ENCODE data around the gene NRP2. TPM values are rescaled to one million over a fixed set of nuclear protein-coding genes. Genes with fewer than 3 reads are reported as not detected.

The NRP2 gene
- total and polyA plus RNA-seq, 4 donors, result 3.8 to 17.7 (median 12.2) TPM

DNA sequence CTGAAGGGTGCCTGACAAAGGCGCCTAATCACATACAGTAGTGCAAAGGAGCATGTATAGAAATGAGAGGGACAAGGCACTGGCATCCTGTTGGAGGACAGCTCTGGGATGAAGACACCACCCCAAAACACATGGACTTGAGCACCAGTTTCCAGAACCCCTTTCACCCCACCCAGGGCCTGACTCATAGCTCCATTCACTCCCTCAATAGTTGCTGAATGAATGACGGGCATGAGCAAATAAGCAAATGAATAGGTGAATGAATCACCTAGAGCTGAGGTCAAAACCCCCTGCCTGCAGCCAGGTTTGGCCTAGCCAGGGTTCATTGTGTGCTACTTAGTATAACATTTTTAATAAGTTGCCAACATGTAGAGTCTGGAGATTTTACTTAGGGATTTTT is 66.3 kb downstream of the NRP2 start:
- Histone ChIP-seq H3K27me3 (ENCODE audit: control insufficient read depth in 4 of 4, insufficient read depth in 4 of 4, low read length in 3 of 4) (no peaks in the 10 kb centered on the region), H3K36me3 (ENCODE audit: control insufficient read depth in 4 of 4, insufficient read depth in 3 of 4, low read depth in 1 of 4, low read length in 3 of 4) (no peaks in the 10 kb centered on the region), H3K27ac (ENCODE audit: low read depth in 1 of 2, low read length in 2 of 2) (no peak overlapping the region), H3K4me3 (ENCODE audit: low read depth in 1 of 3, low read length in 3 of 3) (no peak overlapping the region), H3K4me1 (ENCODE audit: control insufficient read depth in 4 of 4, insufficient read depth in 4 of 4, low read length in 3 of 4) (peaks cover 8 to 17% (median 10%) of the 10 kb centered on the region in 4 donors), H3K9ac (ENCODE audit: low read depth in 1 of 2, low read length in 2 of 2) (no peak overlapping the region), H3K9me3 (ENCODE audit: control insufficient read depth in 4 of 4, low read length in 3 of 4) (no peaks in the 10 kb centered on the region)
- DNase-seq (ENCODE audit: low spot score), result no peak
- 77% methylated on average over 2 of the region's 2 CpGs for WGBS
- no peak for TF ChIP-seq ATF3 (IDR thresholded peaks at IDR 0.05)
- no peak for TF ChIP-seq YY1 (IDR thresholded peaks at IDR 0.05)
- TF ChIP-seq ZBTB33 (IDR thresholded peaks at IDR 0.05), result no peak
- no peak for TF ChIP-seq RXRA (IDR thresholded peaks at IDR 0.05)

- H3K27ac ChIP-seq (ENCODE audit: low read depth in 1 of 2, low read length in 2 of 2), result no peak overlapping the region
- no peak for TF ChIP-seq EGR1 (IDR thresholded peaks at IDR 0.05; ENCODE audit: low read depth in 2 of 2)
- no peak for TF ChIP-seq GABPA (IDR thresholded peaks at IDR 0.05 in 1 of 2, conservative IDR thresholded peaks at IDR 0.05 in 1 of 2)
- no peak for TF ChIP-seq MAX (IDR thresholded peaks at IDR 0.05)
- TF ChIP-seq HNF4G (IDR thresholded peaks at IDR 0.05), result no peak
- no peak for TF ChIP-seq RXRA (IDR thresholded peaks at IDR 0.05)
- no peak for TF ChIP-seq ATF3 (IDR thresholded peaks at IDR 0.05)
- no peaks in the 10 kb centered on the region for H3K27me3 ChIP-seq (ENCODE audit: control insufficient read depth in 4 of 4, insufficient read depth in 4 of 4, low read length in 3 of 4)
- no peaks in the 10 kb centered on the region for H3K36me3 ChIP-seq (ENCODE audit: control insufficient read depth in 4 of 4, insufficient read depth in 3 of 4, low read depth in 1 of 4, low read length in 3 of 4)
- no peak overlapping the region for H3K4me3 ChIP-seq (ENCODE audit: low read depth in 1 of 3, low read length in 3 of 3)
- H3K9ac ChIP-seq (ENCODE audit: low read depth in 1 of 2, low read length in 2 of 2), result no peak overlapping the region
- 91% methylated on average over 6 of the region's 6 CpGs for WGBS
- DNase-seq (ENCODE audit: low spot score), result no peak
- H3K4me1 ChIP-seq (ENCODE audit: control insufficient read depth in 4 of 4, insufficient read depth in 4 of 4, low read length in 3 of 4), result peaks cover 6 to 16% (median 9%) of the 10 kb centered on the region in 4 donors
- H3K9me3 ChIP-seq (ENCODE audit: control insufficient read depth in 4 of 4, low read length in 3 of 4), result no peaks in the 10 kb centered on the region
These were observed 66.8 kb downstream of the NRP2 start for GRCh38 chr2:205749078-205749477.

DNA sequence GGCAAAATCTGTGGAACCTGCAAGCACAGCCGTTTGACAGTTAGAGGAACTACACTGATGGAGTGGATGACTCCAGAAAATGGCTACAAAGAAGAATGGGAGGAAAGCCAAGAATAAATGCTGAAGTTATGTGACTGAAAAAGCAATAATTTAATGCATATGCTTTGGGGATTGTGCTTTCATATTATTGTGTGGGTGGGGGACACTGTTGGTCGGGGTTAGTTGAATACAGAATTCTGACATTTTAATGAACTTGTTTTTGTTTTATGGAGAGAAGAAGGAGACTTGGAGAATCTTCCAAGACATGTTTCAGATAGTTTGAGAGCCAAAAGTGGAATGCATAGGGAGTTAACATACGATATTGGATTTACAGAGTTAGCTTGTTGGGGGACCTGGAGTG is 68.5 kb downstream of the NRP2 start:
- no peak overlapping the region for H3K4me3 ChIP-seq (ENCODE audit: low read depth in 1 of 3, low read length in 3 of 3)
- H3K9me3 ChIP-seq (ENCODE audit: control insufficient read depth in 4 of 4, low read length in 3 of 4), result no peaks in the 10 kb centered on the region
- TF ChIP-seq HNF4G (IDR thresholded peaks at IDR 0.05) (no peak), RXRA (IDR thresholded peaks at IDR 0.05) (no peak), EGR1 (IDR thresholded peaks at IDR 0.05; ENCODE audit: low read depth in 2 of 2) (no peak), ATF3 (IDR thresholded peaks at IDR 0.05) (no peak)
- H3K4me1 ChIP-seq (ENCODE audit: control insufficient read depth in 4 of 4, insufficient read depth in 4 of 4, low read length in 3 of 4), result no peaks in the 10 kb centered on the region
- no peak overlapping the region for H3K9ac ChIP-seq (ENCODE audit: low read depth in 1 of 2, low read length in 2 of 2)
- DNase-seq (ENCODE audit: low spot score), result no peak
- WGBS, result 84% methylated on average over 3 of the region's 3 CpGs
- H3K27ac ChIP-seq (ENCODE audit: low read depth in 1 of 2, low read length in 2 of 2), result no peak overlapping the region
- no peaks in the 10 kb centered on the region for H3K27me3 ChIP-seq (ENCODE audit: control insufficient read depth in 4 of 4, insufficient read depth in 4 of 4, low read length in 3 of 4)
- H3K36me3 ChIP-seq (ENCODE audit: control insufficient read depth in 4 of 4, insufficient read depth in 3 of 4, low read depth in 1 of 4, low read length in 3 of 4), result no peaks in the 10 kb centered on the region

- H3K9me3 ChIP-seq (ENCODE audit: control insufficient read depth in 4 of 4, low read length in 3 of 4), result no peaks in the 10 kb centered on the region
- H3K9ac ChIP-seq (ENCODE audit: low read depth in 1 of 2, low read length in 2 of 2), result no peak overlapping the region
- H3K4me1 ChIP-seq (ENCODE audit: control insufficient read depth in 4 of 4, insufficient read depth in 4 of 4, low read length in 3 of 4), result no peaks in the 10 kb centered on the region
- H3K36me3 ChIP-seq (ENCODE audit: control insufficient read depth in 4 of 4, insufficient read depth in 3 of 4, low read depth in 1 of 4, low read length in 3 of 4), result no peaks in the 10 kb centered on the region
- DNase-seq (ENCODE audit: low spot score), result no peak
- 84% methylated on average over 5 of the region's 5 CpGs for WGBS
- no peak overlapping the region for H3K27ac ChIP-seq (ENCODE audit: low read depth in 1 of 2, low read length in 2 of 2)
- H3K4me3 ChIP-seq (ENCODE audit: low read depth in 1 of 3, low read length in 3 of 3), result no peak overlapping the region
- H3K27me3 ChIP-seq (ENCODE audit: control insufficient read depth in 4 of 4, insufficient read depth in 4 of 4, low read length in 3 of 4), result no peaks in the 10 kb centered on the region
- TF ChIP-seq FOXA1 (IDR thresholded peaks at IDR 0.05), result no peak
- no peak for TF ChIP-seq REST (IDR thresholded peaks at IDR 0.05)
- TF ChIP-seq TAF1 (conservative IDR thresholded peaks at IDR 0.05), result no peak
- no peak for TF ChIP-seq JUND (IDR thresholded peaks at IDR 0.05)
- TF ChIP-seq SP1 (IDR thresholded peaks at IDR 0.05), result no peak
- no peak for TF ChIP-seq HNF4A (conservative IDR thresholded peaks at IDR 0.05)
- no peak for TF ChIP-seq MAX (IDR thresholded peaks at IDR 0.05)
These were observed 69.3 kb downstream of the NRP2 start for GRCh38 chr2:205751569-205752031.
